BJ (cell line): ENCODE data around the gene KERA. TPM values are rescaled to one million over a fixed set of nuclear protein-coding genes. Genes with fewer than 3 reads are reported as not detected.
A peak's percentile ranks its signal among the peaks of the same experiment; 100 is the strongest.

Experiments used
- CTCF ChIA-PET: fragments of 350-600 bp; formaldehyde crosslinking; extraction: SDS; loops from one replicate; lab custom pipeline; 2021; ENCODE audit warnings: antibody characterized with exemption, inconsistent platforms; lab: Yijun Ruan, JAX
- POLR2A ChIA-PET: fragments of 300-600 bp; sonication (Branson Sonifier 250); formaldehyde crosslinking; extraction: SDS; loops from one replicate; lab custom pipeline; 2021; ENCODE audit warnings: antibody characterized with exemption; lab: Charles Lee
- DNase-seq: peaks from one replicate; pipeline ENCODE4 v3.0.0-alpha.2; 2011; ENCODE audit warnings: low read depth
- H3K27me3 ChIP-seq: 2 replicates; pipeline ENCODE4 v1.6.0; 2011; ENCODE audit warnings: low read length; ENCODE audit not compliant: control insufficient read depth, insufficient read depth
- H3K36me3 ChIP-seq: 2 replicates; pipeline ENCODE4 v1.5.1; 2011; ENCODE audit warnings: low read length; ENCODE audit not compliant: control insufficient read depth, insufficient read depth
- H3K4me3 ChIP-seq: 2 replicates; pipeline ENCODE4 v1.5.1; 2011; ENCODE audit warnings: low read depth, mild to moderate bottlenecking, control low read depth, low read length
- polyA plus RNA-seq: library from polyadenylated mRNA; depleted of rRNA; stranded (reverse); fragments of >200 nt; gene quantifications from 2 replicates; pipeline ENCODE4 v1.2.3, GENCODE V29; 2011
- TF ChIP-seq, protein P1 (sequence below): IDR thresholded peaks from 2 replicates; pipeline ENCODE4 v1.5.1; 2011; ENCODE audit warnings: low read depth, mild to moderate bottlenecking, control low read depth, inconsistent platforms, low read length, moderate library complexity; ENCODE audit not compliant: insufficient read depth

The KERA gene
- polyA plus RNA-seq, 1 experiment, result not detected

DNA sequence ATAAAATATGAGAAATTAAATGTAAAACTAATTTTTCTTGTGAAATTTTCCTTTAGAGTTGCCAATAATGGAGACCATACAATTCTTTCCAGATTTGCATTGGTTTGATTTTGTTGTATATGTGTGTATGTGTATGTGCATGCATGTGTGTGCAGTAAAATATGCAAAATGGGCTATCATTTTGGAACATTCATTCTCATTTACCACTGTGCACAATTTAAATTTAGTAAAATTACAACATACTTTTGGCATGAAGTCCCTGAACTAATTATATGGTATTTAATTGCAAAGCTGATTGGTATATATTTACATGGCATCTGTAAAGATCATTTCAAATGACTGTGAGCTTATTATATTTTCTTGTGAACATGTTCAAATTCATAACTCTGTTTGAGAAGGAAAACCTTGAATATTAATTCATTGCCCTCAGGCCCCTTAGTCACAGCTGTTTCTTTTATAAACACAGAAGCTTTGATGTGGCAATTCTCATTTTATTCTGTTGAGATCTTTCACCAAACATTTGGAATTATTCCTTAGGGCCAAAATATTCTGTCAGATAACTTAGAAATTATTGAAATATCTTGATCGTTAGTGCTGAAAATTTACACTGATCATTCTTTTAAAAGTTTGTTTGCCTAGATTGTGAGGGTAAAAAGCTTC lies 17.6 kb downstream of the KERA start:
- no peak for DNase-seq
- ChIA-PET CTCF (interaction anchor here (0.8 to 1.5 kb wide), 2 partner anchors 16 to 68 kb away, joined by 3 to 5 read pairs; no protein-coding TSS in a partner anchor), POLR2A (no interaction called here)
- H3K36me3 ChIP-seq, result no peaks in the 10 kb centered on the region
- H3K27me3 ChIP-seq, result no peaks in the 10 kb centered on the region
- H3K4me3 ChIP-seq, result no peak overlapping the region
- TF ChIP-seq, protein P1, sequence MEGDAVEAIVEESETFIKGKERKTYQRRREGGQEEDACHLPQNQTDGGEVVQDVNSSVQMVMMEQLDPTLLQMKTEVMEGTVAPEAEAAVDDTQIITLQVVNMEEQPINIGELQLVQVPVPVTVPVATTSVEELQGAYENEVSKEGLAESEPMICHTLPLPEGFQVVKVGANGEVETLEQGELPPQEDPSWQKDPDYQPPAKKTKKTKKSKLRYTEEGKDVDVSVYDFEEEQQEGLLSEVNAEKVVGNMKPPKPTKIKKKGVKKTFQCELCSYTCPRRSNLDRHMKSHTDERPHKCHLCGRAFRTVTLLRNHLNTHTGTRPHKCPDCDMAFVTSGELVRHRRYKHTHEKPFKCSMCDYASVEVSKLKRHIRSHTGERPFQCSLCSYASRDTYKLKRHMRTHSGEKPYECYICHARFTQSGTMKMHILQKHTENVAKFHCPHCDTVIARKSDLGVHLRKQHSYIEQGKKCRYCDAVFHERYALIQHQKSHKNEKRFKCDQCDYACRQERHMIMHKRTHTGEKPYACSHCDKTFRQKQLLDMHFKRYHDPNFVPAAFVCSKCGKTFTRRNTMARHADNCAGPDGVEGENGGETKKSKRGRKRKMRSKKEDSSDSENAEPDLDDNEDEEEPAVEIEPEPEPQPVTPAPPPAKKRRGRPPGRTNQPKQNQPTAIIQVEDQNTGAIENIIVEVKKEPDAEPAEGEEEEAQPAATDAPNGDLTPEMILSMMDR, result no peak

DNA sequence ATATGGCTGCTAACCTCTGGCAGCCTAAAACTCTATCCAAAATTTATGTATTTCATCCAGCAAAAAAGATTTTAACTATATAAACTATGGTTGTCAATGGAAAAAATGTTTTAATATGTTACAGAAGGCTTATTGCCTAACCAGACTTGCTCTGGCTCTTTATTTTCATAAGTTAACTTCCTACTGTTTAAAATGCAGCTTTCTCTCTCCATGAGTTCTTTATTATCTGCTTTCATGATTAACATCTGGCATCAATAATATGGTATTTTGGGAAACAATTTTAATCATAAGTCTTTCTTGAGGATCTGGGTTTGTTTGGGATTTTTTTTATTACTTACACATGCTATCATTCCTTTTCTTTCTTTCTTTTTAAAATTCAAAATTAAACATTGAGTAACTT lies 20.5 kb downstream of the KERA start:
- H3K36me3 ChIP-seq, result no peaks in the 10 kb centered on the region
- H3K27me3 ChIP-seq, result no peaks in the 10 kb centered on the region
- POLR2A ChIA-PET, result no interaction called here
- CTCF ChIA-PET, result no interaction called here
- peak; percentile 81 for DNase-seq
- TF ChIP-seq, protein P1, result no peak
- no peak overlapping the region for H3K4me3 ChIP-seq

DNA sequence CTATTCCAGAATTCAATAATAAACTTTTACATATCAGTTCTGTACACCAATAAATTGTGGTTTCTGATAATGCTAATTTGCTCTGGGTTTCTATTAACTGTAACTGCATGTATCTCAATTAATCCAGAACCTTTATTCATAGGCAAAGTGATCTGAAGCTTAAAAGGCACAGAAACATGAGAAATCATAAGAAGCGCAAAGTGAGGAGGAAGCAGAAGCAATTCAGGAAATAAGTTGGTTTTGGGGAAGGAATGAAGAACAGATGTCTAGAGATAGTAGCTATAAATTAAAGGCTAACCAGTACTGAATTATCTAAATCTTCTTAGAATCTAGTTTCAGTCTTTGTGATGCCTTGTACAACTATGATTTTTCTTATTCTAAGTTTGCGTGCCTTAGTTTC lies 24.6 kb downstream of the KERA start:
- no peaks in the 10 kb centered on the region for H3K36me3 ChIP-seq
- CTCF ChIA-PET, result no interaction called here
- H3K4me3 ChIP-seq, result no peak overlapping the region

DNA sequence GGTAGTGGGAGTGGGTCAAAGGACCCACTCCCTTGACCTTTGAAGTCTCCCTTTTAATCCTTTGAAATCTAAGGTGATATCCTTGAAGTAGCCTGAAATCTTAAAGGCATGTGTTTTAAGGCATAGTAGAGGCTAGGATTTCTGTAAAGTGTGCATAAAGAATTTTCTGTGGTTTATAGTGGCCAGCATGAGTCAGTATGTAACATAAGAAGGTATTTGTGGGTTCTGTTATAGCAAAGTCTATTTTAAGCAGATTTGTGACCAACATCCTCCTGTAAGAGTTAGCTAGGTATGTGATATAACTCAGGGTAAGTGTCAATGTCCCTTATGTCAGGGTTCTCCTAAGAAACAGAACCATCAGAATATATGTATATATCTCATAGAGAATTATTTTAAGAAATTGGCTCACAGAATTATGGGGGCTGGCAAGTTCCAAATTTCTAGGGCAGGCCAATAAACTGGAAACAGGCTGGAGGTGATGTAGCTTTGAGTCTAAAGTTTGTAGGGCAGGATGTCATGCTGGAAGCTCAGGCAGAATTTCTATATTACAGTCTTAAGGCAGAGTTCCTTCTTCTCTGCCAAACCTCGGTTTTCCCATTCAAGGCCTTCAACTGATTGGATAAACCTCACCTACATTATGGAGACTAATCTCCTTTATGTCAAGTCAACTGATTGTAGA lies 34.4 kb downstream of the KERA start:
- no peaks in the 10 kb centered on the region for H3K36me3 ChIP-seq
- ChIA-PET CTCF (interaction anchor here (0.5 to 1.0 kb wide), 3 partner anchors 12 to 375 kb away, joined by 3 to 4 read pairs (median 3); no protein-coding TSS in a partner anchor), POLR2A (interaction anchor here (0.6 to 0.7 kb wide), 2 partner anchors 9 to 154 kb away, joined by 3 to 6 read pairs; no protein-coding TSS in a partner anchor)
- no peaks in the 10 kb centered on the region for H3K27me3 ChIP-seq
- H3K4me3 ChIP-seq, result no peak overlapping the region
- TF ChIP-seq, protein P1, result no peak
- peak; percentile 43 for DNase-seq

More for the DNA sequence above, 24.6 kb downstream of the KERA start:
- TF ChIP-seq, protein P1, result no peak
- no peak for DNase-seq
- POLR2A ChIA-PET, result no interaction called here
- H3K27me3 ChIP-seq, result no peaks in the 10 kb centered on the region

DNA sequence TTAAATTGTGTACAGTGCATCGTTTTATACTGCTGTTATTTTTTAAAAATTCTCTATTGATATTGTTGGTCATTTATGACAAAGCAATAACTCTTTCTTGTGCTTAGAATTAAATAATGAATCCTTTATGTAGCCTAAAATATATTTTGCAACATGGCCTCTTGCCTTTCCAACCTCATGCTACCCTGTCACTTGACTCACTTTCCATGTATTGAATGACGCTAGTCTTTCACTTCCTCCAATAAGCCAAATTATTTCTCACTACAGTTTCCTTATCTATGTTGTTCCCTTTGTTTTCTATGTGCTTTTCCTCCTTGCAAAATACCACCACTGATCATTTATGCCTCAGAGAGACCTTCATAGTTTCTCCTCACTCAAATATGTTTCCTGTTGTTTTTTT lies 36.7 kb downstream of the KERA start:
- Histone ChIP-seq H3K36me3 (no peaks in the 10 kb centered on the region), H3K27me3 (no peaks in the 10 kb centered on the region), H3K4me3 (no peak overlapping the region)
- ChIA-PET CTCF (no interaction called here), POLR2A (no interaction called here)
- TF ChIP-seq, protein P1, result no peak
- DNase-seq, result no peak
